K562 (cell line): ENCODE results near the gene CFAP70. TPM values are rescaled to one million over a fixed set of nuclear protein-coding genes. Genes with fewer than 3 reads are reported as not detected.
A peak's percentile ranks its signal among the peaks of the same experiment; 100 is the strongest.

Experiments used
- MTA3 ChIP-seq: fragments of 450-650 bp; formaldehyde crosslinking; IDR thresholded peaks from 2 replicates; pipeline ENCODE4 v1.6.1; 2017; ENCODE audit warnings: mild to moderate bottlenecking, borderline replicate concordance
- NFE2L1 ChIP-seq: fragments of 450-650 bp; IDR thresholded peaks from 2 replicates; pipeline ENCODE4 v1.6.1; 2016; ENCODE audit warnings: missing genetic modification characterization, low read depth, mild to moderate bottlenecking, missing compliant biosample characterization, moderate library complexity, borderline replicate concordance
- NR0B1 ChIP-seq: fragments of 450-650 bp; IDR thresholded peaks from one replicate; pipeline ENCODE4 v1.6.1; 2018; ENCODE audit warnings: mild to moderate bottlenecking, moderate library complexity; ENCODE audit not compliant: partially characterized antibody
- PML ChIP-seq: IDR thresholded peaks from 2 replicates; pipeline ENCODE4 v1.6.1; 2012; ENCODE audit warnings: low read length, inconsistent platforms
- POLR2G ChIP-seq: fragments of 200-400 bp; formaldehyde crosslinking; IDR thresholded peaks from 2 replicates; pipeline ENCODE4 v1.6.1; 2017; ENCODE audit warnings: low read depth, mild to moderate bottlenecking, antibody characterized with exemption, low read length, moderate library complexity
- SPI1 ChIP-seq: IDR thresholded peaks from 2 replicates; pipeline ENCODE4 v1.6.1; 2011; ENCODE audit warnings: low read depth, low read length, control low read depth, borderline replicate concordance
- STAT6 ChIP-seq: sonication (generic); formaldehyde crosslinking; IDR thresholded peaks from 2 replicates; pipeline ENCODE4 v1.8.1; 2023; ENCODE audit warnings: mild to moderate bottlenecking, missing genetic modification reagents
- TAF7 ChIP-seq: fragments of 450-650 bp; IDR thresholded peaks from 2 replicates; pipeline ENCODE4 v1.6.1; 2016; ENCODE audit warnings: missing genetic modification characterization, missing compliant biosample characterization
- THRA ChIP-seq: fragments of 450-650 bp; IDR thresholded peaks from 2 replicates; pipeline ENCODE4 v1.6.1; 2017; ENCODE audit warnings: mild to moderate bottlenecking, moderate library complexity
- ZBTB17 ChIP-seq: fragments of 450-650 bp; formaldehyde crosslinking; IDR thresholded peaks from 2 replicates; pipeline ENCODE4 v1.4.0; 2020; ENCODE audit warnings: mild to moderate bottlenecking
- ZNF3 ChIP-seq: fragments of 250-450 bp; sonication (Bioruptor Pico); IDR thresholded peaks from 2 replicates; pipeline ENCODE4 v1.5.0; 2021; ENCODE audit warnings: mild to moderate bottlenecking, moderate library complexity
- ZNF354B ChIP-seq: fragments of 250-450 bp; sonication (Bioruptor Pico); IDR thresholded peaks from 2 replicates; pipeline ENCODE4 v1.4.0; 2020
- ZNF583 ChIP-seq: fragments of 250-450 bp; sonication (Bioruptor Pico); IDR thresholded peaks from 2 replicates; pipeline ENCODE4 v1.4.0; 2020
- ZNF707 ChIP-seq: fragments of 250-450 bp; sonication (Bioruptor Pico); conservative IDR thresholded peaks from 2 replicates; pipeline ENCODE4 v1.8.0; 2022; ENCODE audit warnings: inconsistent platforms, mild to moderate bottlenecking, moderate library complexity
- polyA plus RNA-seq, 8 experiments: library from polyadenylated mRNA; depleted of rRNA in 4 of 8; stranded (reverse) in 5 of 8; unstranded in 3 of 8; fragments of >200 nt; fragmentation: Nextera tagmentation in 2 of 8; fragmentation: Illumina TruSeq in 1 of 8; extraction: Ambion mirVana in 2 of 8; extraction: Trizol in 1 of 8; gene quantifications; 2 replicates each; pipeline versions ENCODE4 v1.2.1 to v1.2.3, GENCODE V29; 2011 to 2014; ENCODE audit warnings: inconsistent platforms in 1 of 8, missing spikeins in 1 of 8
- total RNA-seq, 7 experiments: library from RNA; depleted of rRNA in 6 of 7; stranded (reverse); fragments of >200 nt in 6 of 7; fragmentation: Illumina TruSeq in 2 of 7; extraction: Trizol in 2 of 7; gene quantifications; 2 replicates each; pipeline versions ENCODE4 v1.2.1 to v1.2.3, GENCODE V29; 2011 to 2021; ENCODE audit warnings: low replicate concordance in 1 of 7

CFAP70 gene
- total and polyA plus RNA-seq, 9 of the 15 experiments (the other 6 are each of a cell fraction or from before 2014, with no cell fraction given): 0.27 to 1.6 (median 0.86) TPM

GRCh38 chr10:73244866-73245477 is 113.7 kb downstream of the CFAP70 start (continued):
- TF ChIP-seq NFE2L1 (tag) (no peak), SPI1 (no peak), TAF7 (no peak), THRA (no peak), ZNF707 (CRISPR knock-in tag) (no peak), ZNF583 (CRISPR knock-in tag) (no peak), ZNF3 (CRISPR knock-in tag) (no peak), STAT6 (CRISPR knock-in tag) (no peak), NR0B1 (no peak), POLR2G (no peak), ZBTB17 (no peak), MTA3 (peak; percentile 78), ZNF354B (no peak), PML (peak; percentile 96)
